Measurements from ENCODE around the gene HLA-DOA.

HLA-DOA gene

DNA sequence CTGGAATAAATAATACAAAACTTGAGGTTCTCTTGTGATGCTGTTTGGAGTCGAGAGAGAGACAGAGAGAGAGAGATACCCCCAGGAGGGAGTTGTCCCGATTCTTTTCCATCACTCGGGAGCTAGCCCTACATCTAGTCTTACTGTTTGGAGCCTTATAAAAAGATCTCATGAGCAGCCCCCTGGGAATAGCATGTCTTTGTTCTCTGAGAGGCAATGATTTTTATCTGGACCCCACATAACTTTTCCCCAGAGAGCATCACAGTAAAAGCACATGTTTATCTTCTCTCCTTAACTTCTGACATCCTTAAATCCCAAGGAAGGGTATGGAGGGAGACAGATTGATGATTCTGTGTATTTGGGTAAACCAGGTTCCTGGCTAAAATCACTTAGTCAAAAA, 20.9 kb upstream of the HLA-DOA start:
- no peak overlapping the region for H3K9ac ChIP-seq (ENCODE audit: low read length)
- H3K36me3 ChIP-seq (ENCODE audit: control insufficient read depth, insufficient read depth, low read length), result no peaks in the 10 kb centered on the region
- H3K4me3 ChIP-seq (ENCODE audit: low read depth, low read length), result no peak overlapping the region
- H3K27me3 ChIP-seq (ENCODE audit: control insufficient read depth, insufficient read depth, low read length), result peaks cover 15% of the 10 kb centered on the region; the same call in 1 of the 2 replicates
- H3K4me1 ChIP-seq (ENCODE audit: control insufficient read depth, insufficient read depth, low read length), result no peaks in the 10 kb centered on the region
- H3K9me3 ChIP-seq (ENCODE audit: control insufficient read depth, insufficient read depth, low read depth, low read length), result no peaks in the 10 kb centered on the region
- no peak overlapping the region for H3K27ac ChIP-seq (ENCODE audit: low read depth, low read length)

DNA sequence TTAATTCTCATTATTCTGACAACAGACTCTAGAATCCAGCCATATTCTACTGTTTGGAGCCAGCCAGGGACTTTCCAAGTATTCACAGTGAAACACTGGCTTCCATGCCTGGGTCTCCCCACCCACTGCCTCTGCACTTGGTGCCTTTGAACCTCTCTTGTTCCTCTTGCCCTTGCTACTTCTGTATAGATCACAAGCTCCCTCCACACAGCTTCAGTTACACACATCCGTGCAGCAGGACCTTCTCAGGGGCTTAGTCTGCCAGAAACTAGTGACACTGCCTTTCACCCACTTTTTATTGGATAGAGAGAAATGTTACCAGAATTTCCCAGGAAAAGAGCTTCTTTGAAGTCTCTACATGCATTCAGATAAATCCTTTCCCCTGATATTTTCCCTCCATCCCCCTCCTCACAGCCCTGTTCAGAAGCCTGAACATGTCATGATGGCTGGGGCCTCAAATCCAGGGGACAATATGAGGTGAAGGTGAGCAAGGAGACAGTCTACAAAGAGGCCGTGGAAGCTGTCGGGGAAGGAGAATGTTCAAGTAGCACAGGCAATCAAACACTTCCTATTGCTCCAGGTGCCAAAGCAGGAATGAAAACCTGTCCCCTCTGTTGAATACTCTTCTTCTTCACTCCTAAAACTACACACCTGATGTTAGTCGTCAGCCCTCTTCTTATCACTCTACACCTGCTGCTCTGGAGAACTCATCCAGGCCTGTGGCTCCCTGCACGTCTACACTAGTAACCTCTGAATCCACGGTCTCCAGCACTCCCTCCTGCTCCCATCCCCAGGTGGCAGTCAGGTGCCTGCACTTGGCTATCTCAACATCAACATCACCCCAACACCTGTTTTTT, 20.2 kb upstream of the HLA-DOA start:
- peaks cover 16% of the 10 kb centered on the region; the same call in 1 of the 2 replicates for H3K27me3 ChIP-seq (ENCODE audit: control insufficient read depth, insufficient read depth, low read length)
- H3K4me1 ChIP-seq (ENCODE audit: control insufficient read depth, insufficient read depth, low read length), result no peaks in the 10 kb centered on the region

GRCh38 chr6:33028220-33028849, 18.9 kb upstream of the HLA-DOA start:
- Histone ChIP-seq H3K9ac (ENCODE audit: low read length) (no peak overlapping the region), H3K9me3 (ENCODE audit: control insufficient read depth, insufficient read depth, low read depth, low read length) (no peaks in the 10 kb centered on the region), H3K27me3 (ENCODE audit: control insufficient read depth, insufficient read depth, low read length) (peaks cover 16% of the 10 kb centered on the region; the same call in 1 of the 2 replicates), H3K27ac (ENCODE audit: low read depth, low read length) (no peak overlapping the region), H3K4me1 (ENCODE audit: control insufficient read depth, insufficient read depth, low read length) (no peaks in the 10 kb centered on the region), H3K4me3 (ENCODE audit: low read depth, low read length) (no peak overlapping the region), H3K36me3 (ENCODE audit: control insufficient read depth, insufficient read depth, low read length) (no peaks in the 10 kb centered on the region)

More for the DNA sequence above, 20.2 kb upstream of the HLA-DOA start:
- Histone ChIP-seq H3K9me3 (ENCODE audit: control insufficient read depth, insufficient read depth, low read depth, low read length) (no peaks in the 10 kb centered on the region), H3K27ac (ENCODE audit: low read depth, low read length) (no peak overlapping the region), H3K9ac (ENCODE audit: low read length) (no peak overlapping the region), H3K4me3 (ENCODE audit: low read depth, low read length) (no peak overlapping the region), H3K36me3 (ENCODE audit: control insufficient read depth, insufficient read depth, low read length) (no peaks in the 10 kb centered on the region)

GRCh38 chr6:33024521-33024920, 15.1 kb upstream of the HLA-DOA start:
- Histone ChIP-seq H3K4me1 (ENCODE audit: control insufficient read depth, insufficient read depth, low read length) (no peaks in the 10 kb centered on the region), H3K27ac (ENCODE audit: low read depth, low read length) (no peak overlapping the region), H3K9ac (ENCODE audit: low read length) (no peak overlapping the region), H3K9me3 (ENCODE audit: control insufficient read depth, insufficient read depth, low read depth, low read length) (no peaks in the 10 kb centered on the region), H3K36me3 (ENCODE audit: control insufficient read depth, insufficient read depth, low read length) (no peaks in the 10 kb centered on the region), H3K27me3 (ENCODE audit: control insufficient read depth, insufficient read depth, low read length) (peaks cover 8% of the 10 kb centered on the region; the same call in 1 of the 2 replicates), H3K4me3 (ENCODE audit: low read depth, low read length) (no peak overlapping the region)

- H3K4me3 ChIP-seq (ENCODE audit: low read depth, low read length), result no peak overlapping the region
- no peak overlapping the region for H3K27ac ChIP-seq (ENCODE audit: low read depth, low read length)
- no peaks in the 10 kb centered on the region for H3K4me1 ChIP-seq (ENCODE audit: control insufficient read depth, insufficient read depth, low read length)
- H3K36me3 ChIP-seq (ENCODE audit: control insufficient read depth, insufficient read depth, low read length), result no peaks in the 10 kb centered on the region
- no peak overlapping the region for H3K9ac ChIP-seq (ENCODE audit: low read length)
- 0 out of 2 replicates have a peak, but pooled peaks cover 3% of the 10 kb centered on the region for H3K27me3 ChIP-seq (ENCODE audit: control insufficient read depth, insufficient read depth, low read length)
- no peaks in the 10 kb centered on the region for H3K9me3 ChIP-seq (ENCODE audit: control insufficient read depth, insufficient read depth, low read depth, low read length)
These were observed 14.1 kb upstream of the HLA-DOA start for GRCh38 chr6:33023536-33023935.

- Histone ChIP-seq H3K9ac (ENCODE audit: low read length) (no peak overlapping the region), H3K9me3 (ENCODE audit: control insufficient read depth, insufficient read depth, low read depth, low read length) (no peaks in the 10 kb centered on the region), H3K4me1 (ENCODE audit: control insufficient read depth, insufficient read depth, low read length) (no peaks in the 10 kb centered on the region; the same call in 1 of the 2 replicates), H3K27me3 (ENCODE audit: control insufficient read depth, insufficient read depth, low read length) (0 out of 2 replicates have a peak, but pooled peaks cover 3% of the 10 kb centered on the region), H3K4me3 (ENCODE audit: low read depth, low read length) (no peak overlapping the region), H3K36me3 (ENCODE audit: control insufficient read depth, insufficient read depth, low read length) (no peaks in the 10 kb centered on the region), H3K27ac (ENCODE audit: low read depth, low read length) (no peak overlapping the region)
These were observed 12.5 kb upstream of the HLA-DOA start for GRCh38 chr6:33021917-33022316.

- Histone ChIP-seq H3K9ac (ENCODE audit: low read length) (no peak overlapping the region), H3K27me3 (ENCODE audit: control insufficient read depth, insufficient read depth, low read length) (no peaks in the 10 kb centered on the region), H3K36me3 (ENCODE audit: control insufficient read depth, insufficient read depth, low read length) (no peaks in the 10 kb centered on the region), H3K27ac (ENCODE audit: low read depth, low read length) (no peak overlapping the region), H3K4me1 (ENCODE audit: control insufficient read depth, insufficient read depth, low read length) (peaks cover 4% of the 10 kb centered on the region), H3K9me3 (ENCODE audit: control insufficient read depth, insufficient read depth, low read depth, low read length) (no peaks in the 10 kb centered on the region), H3K4me3 (ENCODE audit: low read depth, low read length) (no peak overlapping the region)
These were observed 10.0 kb upstream of the HLA-DOA start for GRCh38 chr6:33019372-33019771.

GRCh38 chr6:33018904-33019303, 9.5 kb upstream of the HLA-DOA start:
- H3K4me1 ChIP-seq (ENCODE audit: control insufficient read depth, insufficient read depth, low read length), result peaks cover 4% of the 10 kb centered on the region
- no peaks in the 10 kb centered on the region for H3K27me3 ChIP-seq (ENCODE audit: control insufficient read depth, insufficient read depth, low read length)
- H3K27ac ChIP-seq (ENCODE audit: low read depth, low read length), result no peak overlapping the region
- H3K9me3 ChIP-seq (ENCODE audit: control insufficient read depth, insufficient read depth, low read depth, low read length), result no peaks in the 10 kb centered on the region
- H3K36me3 ChIP-seq (ENCODE audit: control insufficient read depth, insufficient read depth, low read length), result no peaks in the 10 kb centered on the region
- no peak overlapping the region for H3K4me3 ChIP-seq (ENCODE audit: low read depth, low read length)
- H3K9ac ChIP-seq (ENCODE audit: low read length), result no peak overlapping the region

DNA sequence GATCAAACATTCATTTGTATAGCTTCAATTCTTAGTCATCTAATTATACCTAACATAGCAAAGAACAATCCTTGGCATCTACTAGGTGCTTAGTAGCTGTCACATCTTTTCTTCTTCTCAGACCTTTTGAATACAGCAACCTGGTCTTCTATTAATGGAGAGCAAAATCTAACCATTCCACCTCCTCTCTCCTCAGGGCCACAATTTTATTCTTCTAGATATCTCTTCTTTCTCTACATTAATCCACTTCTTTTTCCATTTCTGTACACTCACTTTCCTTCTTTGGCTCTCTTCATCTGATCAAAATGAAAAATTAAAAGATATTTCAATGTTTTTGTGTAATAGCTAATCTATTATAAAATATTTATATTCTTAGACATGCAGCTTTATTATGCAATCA, 9.0 kb upstream of the HLA-DOA start:
- no peaks in the 10 kb centered on the region for H3K9me3 ChIP-seq (ENCODE audit: control insufficient read depth, insufficient read depth, low read depth, low read length)
- H3K4me1 ChIP-seq (ENCODE audit: control insufficient read depth, insufficient read depth, low read length), result peaks cover 4% of the 10 kb centered on the region
- no peak overlapping the region for H3K4me3 ChIP-seq (ENCODE audit: low read depth, low read length)
- H3K27ac ChIP-seq (ENCODE audit: low read depth, low read length), result no peak overlapping the region
- no peaks in the 10 kb centered on the region for H3K27me3 ChIP-seq (ENCODE audit: control insufficient read depth, insufficient read depth, low read length)
- H3K36me3 ChIP-seq (ENCODE audit: control insufficient read depth, insufficient read depth, low read length), result no peaks in the 10 kb centered on the region
- no peak overlapping the region for H3K9ac ChIP-seq (ENCODE audit: low read length)

DNA sequence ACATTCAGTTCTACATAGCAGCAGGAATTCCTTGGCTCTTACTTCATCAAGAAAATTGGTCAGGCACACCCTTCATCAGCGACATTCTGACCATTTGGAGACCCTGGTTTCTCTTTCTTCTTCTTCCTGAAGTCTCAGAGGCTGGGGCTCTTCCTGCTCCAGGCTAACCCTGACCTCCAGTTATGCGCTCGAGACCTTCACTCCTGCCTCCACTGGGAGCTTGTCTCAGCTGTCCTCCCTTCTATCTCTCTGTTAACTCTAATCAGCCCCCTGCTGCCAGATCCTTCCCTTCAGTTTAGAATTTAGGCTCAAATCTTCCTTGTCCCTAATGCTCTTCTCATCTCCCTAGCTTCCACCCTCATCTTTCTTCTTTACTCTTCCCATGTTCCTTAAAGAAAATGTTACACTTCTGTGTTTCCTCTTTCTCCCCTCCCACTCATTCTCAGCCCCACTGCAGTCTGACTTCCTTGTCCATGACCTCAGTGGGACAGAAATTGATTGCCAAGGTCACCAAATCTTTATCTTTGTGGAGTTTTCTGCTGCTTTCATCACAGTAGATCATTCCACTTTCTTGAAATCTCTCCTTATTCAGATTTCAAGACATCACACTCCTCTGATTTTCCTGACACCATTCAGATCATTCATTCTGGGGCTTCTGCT, 8.4 kb upstream of the HLA-DOA start:
- Histone ChIP-seq H3K9me3 (ENCODE audit: control insufficient read depth, insufficient read depth, low read depth, low read length) (no peaks in the 10 kb centered on the region), H3K27ac (ENCODE audit: low read depth, low read length) (no peak overlapping the region), H3K36me3 (ENCODE audit: control insufficient read depth, insufficient read depth, low read length) (no peaks in the 10 kb centered on the region), H3K4me3 (ENCODE audit: low read depth, low read length) (no peak overlapping the region), H3K9ac (ENCODE audit: low read length) (no peak overlapping the region), H3K4me1 (ENCODE audit: control insufficient read depth, insufficient read depth, low read length) (peaks cover 4% of the 10 kb centered on the region), H3K27me3 (ENCODE audit: control insufficient read depth, insufficient read depth, low read length) (no peaks in the 10 kb centered on the region)

DNA sequence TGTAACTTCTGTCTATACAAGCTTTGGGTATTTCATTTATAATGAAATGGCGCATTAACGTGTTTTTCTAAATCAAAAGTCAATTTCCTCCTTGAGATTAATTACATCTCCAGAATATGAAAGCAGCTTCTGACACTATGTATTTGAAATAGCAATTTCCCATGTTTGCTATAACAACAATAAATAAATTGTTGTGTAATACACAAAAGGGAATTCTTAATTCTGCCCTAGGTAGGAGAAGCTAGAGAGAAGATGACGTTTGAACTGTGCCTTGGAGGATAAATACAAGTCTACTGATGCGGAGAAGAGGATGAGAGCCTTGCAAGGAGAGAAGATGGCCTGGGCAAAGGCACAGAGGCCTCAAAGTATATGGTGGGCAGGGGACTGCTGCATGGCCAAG, 7.6 kb upstream of the HLA-DOA start:
- Histone ChIP-seq H3K4me3 (ENCODE audit: low read depth, low read length) (no peak overlapping the region), H3K27ac (ENCODE audit: low read depth, low read length) (no peak overlapping the region), H3K36me3 (ENCODE audit: control insufficient read depth, insufficient read depth, low read length) (no peaks in the 10 kb centered on the region), H3K9ac (ENCODE audit: low read length) (no peak overlapping the region), H3K9me3 (ENCODE audit: control insufficient read depth, insufficient read depth, low read depth, low read length) (no peaks in the 10 kb centered on the region), H3K4me1 (ENCODE audit: control insufficient read depth, insufficient read depth, low read length) (peaks cover 4% of the 10 kb centered on the region), H3K27me3 (ENCODE audit: control insufficient read depth, insufficient read depth, low read length) (no peaks in the 10 kb centered on the region)
